Measurements from ENCODE around the gene ALOX12. TPM values are rescaled to one million over a fixed set of nuclear protein-coding genes. Genes with fewer than 3 reads are reported as not detected.
A peak's percentile ranks its signal among the peaks of the same experiment; 100 is the strongest.

ALOX12 gene
- total RNA-seq, 2 donors from 2014 or later = not detected

DNA sequence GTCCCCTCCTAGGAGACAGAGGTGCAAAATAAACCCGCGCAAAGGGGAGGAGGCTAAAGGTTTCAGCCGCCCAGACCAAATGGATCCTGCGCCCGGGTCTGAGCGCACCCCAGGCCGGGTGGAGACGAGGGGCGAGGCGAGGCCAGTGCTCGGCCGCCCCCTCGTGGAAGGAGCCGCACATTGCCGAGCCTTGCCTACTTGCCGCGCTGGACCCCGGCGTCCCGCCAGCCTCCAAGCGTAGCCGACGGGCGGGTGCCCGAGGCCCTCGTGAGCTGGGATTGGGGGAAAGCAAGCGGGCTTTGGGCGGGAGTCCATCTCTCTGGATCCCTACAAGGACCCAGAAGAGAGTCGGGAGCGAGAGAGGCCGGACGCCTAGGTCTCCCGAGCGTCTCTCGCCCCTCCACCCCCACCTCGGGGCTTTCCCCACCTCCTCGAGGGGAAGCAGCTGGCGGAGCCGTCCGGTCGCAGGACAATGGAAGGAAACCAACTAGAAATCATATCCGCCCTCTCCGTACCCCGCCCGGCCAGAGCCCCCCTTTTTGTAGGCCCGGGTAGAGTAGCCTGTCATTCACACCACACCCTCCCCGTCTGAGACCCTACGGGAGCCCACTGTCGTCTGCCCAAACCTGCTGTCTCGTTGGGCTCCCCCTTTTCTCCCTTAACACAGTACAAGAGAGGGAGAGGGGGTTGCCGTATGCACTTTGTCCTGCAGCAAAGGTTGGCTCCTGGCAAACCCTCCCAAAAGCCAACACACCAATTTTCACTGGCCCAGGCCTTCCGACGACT is 26.3 kb downstream of the ALOX12 start:
- H3K9me3 Mint-ChIP-seq = no peaks in the 10 kb centered on the region

DNA sequence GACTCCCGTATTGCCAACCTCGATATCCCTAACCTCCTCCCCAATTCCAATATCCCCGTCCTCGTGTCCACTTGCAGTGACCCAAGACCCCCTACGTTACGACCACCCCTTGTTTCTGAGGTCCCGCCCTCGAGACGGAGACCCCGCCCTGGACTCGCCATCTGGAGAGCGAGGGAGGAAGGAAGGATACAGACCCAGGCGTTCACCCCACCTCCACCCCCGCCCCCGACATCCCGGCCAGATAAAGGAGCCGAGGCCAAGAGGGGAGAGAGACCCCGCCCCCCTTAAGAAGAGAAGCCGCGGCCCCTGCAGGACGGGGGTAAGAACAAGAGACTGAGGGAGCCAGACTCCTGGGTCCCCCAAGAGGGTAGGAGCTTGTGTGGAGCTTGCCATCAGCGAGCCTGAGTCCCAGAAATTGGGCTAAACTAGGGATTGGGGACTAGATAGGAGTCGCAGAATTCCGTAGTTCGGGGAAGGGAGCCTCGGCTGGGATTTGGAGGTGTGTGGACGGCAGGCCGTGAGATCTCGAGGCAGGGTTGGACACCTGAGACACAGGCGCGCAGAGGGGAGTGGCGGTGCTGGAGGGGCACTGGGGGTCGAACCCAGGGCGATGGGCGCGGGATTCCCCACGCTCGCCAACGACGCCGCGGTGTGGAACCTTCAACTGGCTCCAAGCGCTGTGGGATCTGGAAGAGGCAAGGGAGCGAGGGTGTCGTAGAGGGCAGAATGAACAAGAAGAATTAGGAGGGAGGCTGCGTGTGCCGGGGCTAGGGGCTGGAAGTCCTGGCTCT is 27.1 kb downstream of the ALOX12 start, which contains the start of gene BCL6B:
Gene BCL6B, plus strand, starts transcription at position 270 of the 791 bp plus-strand sequence. CDS start 622 bp downstream, outside the sequence.
- no peaks in the 10 kb centered on the region for H3K36me3 Mint-ChIP-seq
- peaks cover 47 to 53% of the 10 kb centered on the region in 2 donors for H3K4me1 Mint-ChIP-seq (ENCODE audit: low read depth in 2 of 2)
- peak within 1 kb of the TSS; percentile 80 for H3K4me3 Mint-ChIP-seq
- no peaks in the 10 kb centered on the region for H3K9me3 Mint-ChIP-seq
- peak within 1 kb of the TSS; percentile 74 to 90 for H3K27ac Mint-ChIP-seq
- H3K27me3 Mint-ChIP-seq = no peaks in the 10 kb centered on the region
- ATAC-seq (no peak), DNase-seq (ENCODE audit: low spot score) (no peak)

More for the DNA sequence above, 26.3 kb downstream of the ALOX12 start:
- Mint-ChIP-seq H3K4me3 (peak overlapping the region; percentile 80), H3K4me1 (ENCODE audit: low read depth in 2 of 2) (peaks cover 49 to 56% of the 10 kb centered on the region in 2 donors), H3K27ac (peak overlapping the region; percentile 74 to 90), H3K27me3 (no peaks in the 10 kb centered on the region), H3K36me3 (no peaks in the 10 kb centered on the region)
- ATAC-seq (peak; percentile 80 to 84), DNase-seq (ENCODE audit: low spot score) (peak; percentile 87)

DNA sequence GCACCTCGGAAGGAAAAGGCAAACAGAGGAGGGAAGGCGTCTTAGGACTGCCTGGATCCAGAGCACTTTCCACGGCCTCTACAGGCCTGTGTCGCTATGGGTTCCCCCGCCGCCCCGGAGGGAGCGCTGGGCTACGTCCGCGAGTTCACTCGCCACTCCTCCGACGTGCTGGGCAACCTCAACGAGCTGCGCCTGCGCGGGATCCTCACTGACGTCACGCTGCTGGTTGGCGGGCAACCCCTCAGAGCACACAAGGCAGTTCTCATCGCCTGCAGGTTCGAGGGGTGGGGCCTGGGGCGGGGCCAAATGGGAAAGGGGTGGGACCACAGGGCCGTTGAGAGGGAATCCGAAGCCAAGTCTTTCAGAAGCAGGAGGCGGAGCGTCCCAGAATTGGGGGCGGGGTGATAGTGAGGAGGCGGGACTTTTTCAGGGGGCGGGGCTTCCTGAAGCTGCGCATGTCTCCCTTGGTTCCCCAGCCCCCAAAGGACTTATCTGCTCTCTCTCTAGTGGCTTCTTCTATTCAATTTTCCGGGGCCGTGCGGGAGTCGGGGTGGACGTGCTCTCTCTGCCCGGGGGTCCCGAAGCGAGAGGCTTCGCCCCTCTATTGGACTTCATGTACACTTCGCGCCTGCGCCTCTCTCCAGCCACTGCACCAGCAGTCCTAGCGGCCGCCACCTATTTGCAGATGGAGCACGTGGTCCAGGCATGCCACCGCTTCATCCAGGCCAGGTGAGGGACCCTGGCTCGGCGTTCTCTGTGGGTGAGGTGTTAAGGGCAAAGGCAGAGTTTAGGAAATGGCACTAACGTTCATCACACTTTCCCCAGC is 27.9 kb downstream of the ALOX12 start:
- peaks cover 49 to 55% of the 10 kb centered on the region in 2 donors for H3K4me1 Mint-ChIP-seq (ENCODE audit: low read depth in 2 of 2)
- H3K27me3 Mint-ChIP-seq = no peaks in the 10 kb centered on the region
- H3K9me3 Mint-ChIP-seq = no peaks in the 10 kb centered on the region
- peak overlapping the region; percentile 80 for H3K4me3 Mint-ChIP-seq
- peak; percentile 96 for DNase-seq (ENCODE audit: low spot score)
- H3K36me3 Mint-ChIP-seq = no peaks in the 10 kb centered on the region
- H3K27ac Mint-ChIP-seq = peak overlapping the region; percentile 74 to 90
- ATAC-seq = peak; percentile 89 to 94

DNA sequence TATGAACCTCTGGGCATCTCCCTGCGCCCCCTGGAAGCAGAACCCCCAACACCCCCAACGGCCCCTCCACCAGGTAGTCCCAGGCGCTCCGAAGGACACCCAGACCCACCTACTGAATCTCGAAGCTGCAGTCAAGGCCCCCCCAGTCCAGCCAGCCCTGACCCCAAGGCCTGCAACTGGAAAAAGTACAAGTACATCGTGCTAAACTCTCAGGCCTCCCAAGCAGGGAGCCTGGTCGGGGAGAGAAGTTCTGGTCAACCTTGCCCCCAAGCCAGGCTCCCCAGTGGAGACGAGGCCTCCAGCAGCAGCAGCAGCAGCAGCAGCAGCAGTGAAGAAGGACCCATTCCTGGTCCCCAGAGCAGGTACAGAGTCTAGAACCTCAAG is 28.5 kb downstream of the ALOX12 start:
- Mint-ChIP-seq H3K4me3 (no peak overlapping the region), H3K4me1 (ENCODE audit: low read depth in 2 of 2) (peaks cover 51 to 58% of the 10 kb centered on the region in 2 donors), H3K27me3 (no peaks in the 10 kb centered on the region), H3K9me3 (no peaks in the 10 kb centered on the region), H3K36me3 (no peaks in the 10 kb centered on the region), H3K27ac (peak overlapping the region in 1 of 2 donors; percentile 68)
- ATAC-seq (no peak), DNase-seq (ENCODE audit: low spot score) (no peak)

- H3K4me3 Mint-ChIP-seq = no peak overlapping the region
- no peaks in the 10 kb centered on the region for H3K36me3 Mint-ChIP-seq
- peaks cover 58 to 62% of the 10 kb centered on the region in 2 donors for H3K4me1 Mint-ChIP-seq (ENCODE audit: low read depth in 2 of 2)
- H3K27me3 Mint-ChIP-seq = no peaks in the 10 kb centered on the region
- ATAC-seq (no peak), DNase-seq (ENCODE audit: low spot score) (no peak)
- H3K27ac Mint-ChIP-seq = peak overlapping the region in 1 of 2 donors; percentile 68
- no peaks in the 10 kb centered on the region for H3K9me3 Mint-ChIP-seq
These were observed 29.4 kb downstream of the ALOX12 start for GRCh38 chr17:7025245-7025644.

GRCh38 chr17:7026471-7027115 is 30.7 kb downstream of the ALOX12 start:
- no peak for DNase-seq (ENCODE audit: low spot score)
- Mint-ChIP-seq H3K27ac (peak overlapping the region in 1 of 2 donors; percentile 62), H3K4me1 (ENCODE audit: low read depth in 2 of 2) (peaks cover 52 to 56% of the 10 kb centered on the region in 2 donors), H3K9me3 (no peaks in the 10 kb centered on the region), H3K4me3 (no peak overlapping the region), H3K36me3 (no peaks in the 10 kb centered on the region), H3K27me3 (no peaks in the 10 kb centered on the region)
- ATAC-seq = no peak

- Mint-ChIP-seq H3K9me3 (no peaks in the 10 kb centered on the region), H3K4me3 (no peak overlapping the region), H3K27ac (peak overlapping the region in 1 of 2 donors; percentile 57), H3K4me1 (ENCODE audit: low read depth in 2 of 2) (peaks cover 54 to 56% of the 10 kb centered on the region in 2 donors), H3K36me3 (no peaks in the 10 kb centered on the region), H3K27me3 (no peaks in the 10 kb centered on the region)
- DNase-seq (ENCODE audit: low spot score) (no peak), ATAC-seq (no peak)
These were observed 31.5 kb downstream of the ALOX12 start for GRCh38 chr17:7027335-7027734.

DNA sequence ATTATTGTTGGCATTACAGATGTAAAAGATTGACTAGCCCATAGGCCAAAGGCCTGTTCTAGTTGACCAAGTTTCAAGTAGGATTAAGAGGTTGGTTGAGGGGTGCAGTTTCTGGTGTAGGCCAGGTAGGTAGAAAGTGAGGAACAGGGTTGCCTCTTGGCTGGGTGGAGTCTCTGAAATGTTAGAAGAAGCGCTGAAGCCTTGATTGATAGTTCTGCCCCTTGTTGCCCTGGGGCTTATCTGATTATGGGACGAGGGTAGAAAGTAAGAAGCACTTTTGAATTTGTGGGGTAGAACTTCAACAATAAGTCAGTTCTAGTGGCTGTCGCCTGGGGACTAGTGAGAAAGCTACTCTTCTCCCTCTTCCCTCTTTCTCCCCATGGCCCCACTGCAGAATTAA is 33.2 kb downstream of the ALOX12 start:
- Mint-ChIP-seq H3K9me3 (no peaks in the 10 kb centered on the region), H3K4me1 (ENCODE audit: low read depth in 2 of 2) (peaks cover 50 to 53% of the 10 kb centered on the region in 2 donors), H3K36me3 (no peaks in the 10 kb centered on the region), H3K27me3 (no peaks in the 10 kb centered on the region), H3K27ac (peak overlapping the region; percentile 40 to 70), H3K4me3 (no peak overlapping the region)
- DNase-seq (ENCODE audit: low spot score) = no peak
- ATAC-seq = no peak

GRCh38 chr17:7029659-7030058 is 33.8 kb downstream of the ALOX12 start:
- peaks cover 52 to 56% of the 10 kb centered on the region in 2 donors for H3K4me1 Mint-ChIP-seq (ENCODE audit: low read depth in 2 of 2)
- H3K27ac Mint-ChIP-seq = peak overlapping the region; percentile 40 to 70
- peak overlapping the region; percentile 53 for H3K4me3 Mint-ChIP-seq
- ATAC-seq (peak in 1 of 2 donors; percentile 39), DNase-seq (ENCODE audit: low spot score) (no peak)
- H3K9me3 Mint-ChIP-seq = no peaks in the 10 kb centered on the region
- no peaks in the 10 kb centered on the region for H3K27me3 Mint-ChIP-seq
- no peaks in the 10 kb centered on the region for H3K36me3 Mint-ChIP-seq

- DNase-seq (ENCODE audit: low spot score) = no peak
- ATAC-seq = peak; percentile 37 to 60
- Mint-ChIP-seq H3K9me3 (no peaks in the 10 kb centered on the region), H3K4me3 (peak overlapping the region; percentile 90), H3K36me3 (no peaks in the 10 kb centered on the region), H3K27ac (peak overlapping the region; percentile 97), H3K27me3 (no peaks in the 10 kb centered on the region), H3K4me1 (ENCODE audit: low read depth in 2 of 2) (peaks cover 47 to 49% of the 10 kb centered on the region in 2 donors)
These were observed 39.2 kb downstream of the ALOX12 start for GRCh38 chr17:7034955-7035590.

- Mint-ChIP-seq H3K4me3 (peak within 1 kb of the TSS; percentile 90), H3K4me1 (ENCODE audit: low read depth in 2 of 2) (peaks cover 41 to 42% of the 10 kb centered on the region in 2 donors), H3K9me3 (no peaks in the 10 kb centered on the region), H3K27me3 (no peaks in the 10 kb centered on the region), H3K27ac (peak within 1 kb of the TSS; percentile 97), H3K36me3 (no peaks in the 10 kb centered on the region)
- ATAC-seq (peak; percentile 97 to 98), DNase-seq (ENCODE audit: low spot score) (peak; percentile 99)
These were observed 39.9 kb downstream of the ALOX12 start, which contains the start of gene SLC16A13 for GRCh38 chr17:7035591-7036368. TSS of gene SLC16A13 (plus strand) at chr17:7036015. CDS start at chr17:7036383, 368 bp downstream.
